Glutamatergic neuron (in vitro differentiated cells): ENCODE data around the gene AFF3. TPM values are rescaled to one million over a fixed set of nuclear protein-coding genes. Genes with fewer than 3 reads are reported as not detected.

Source experiments
- DNase-seq: peaks from one replicate; pipeline ENCODE4 v3.0.0; 2022
- H3K27ac Mint-ChIP-seq: one replicate; pipeline ENCODE4 v1.8.0; 2020; ENCODE audit warnings: mild to moderate bottlenecking, mixed read lengths, inconsistent platforms; ENCODE audit not compliant: unreplicated experiment
- H3K27me3 Mint-ChIP-seq: one replicate; pipeline ENCODE4 v1.8.0; 2020; ENCODE audit warnings: mild to moderate bottlenecking, moderate library complexity, mixed read lengths, inconsistent platforms; ENCODE audit not compliant: unreplicated experiment
- H3K36me3 Mint-ChIP-seq: one replicate; pipeline ENCODE4 v1.8.0; 2020; ENCODE audit warnings: mild to moderate bottlenecking, mixed read lengths, inconsistent platforms; ENCODE audit not compliant: unreplicated experiment
- H3K4me1 Mint-ChIP-seq: one replicate; pipeline ENCODE4 v1.8.0; 2020; ENCODE audit warnings: mild to moderate bottlenecking, low read depth, mixed read lengths, inconsistent platforms; ENCODE audit not compliant: unreplicated experiment
- H3K4me3 Mint-ChIP-seq: one replicate; pipeline ENCODE4 v1.8.0; 2020; ENCODE audit warnings: mild to moderate bottlenecking, mixed read lengths, inconsistent platforms; ENCODE audit not compliant: unreplicated experiment
- H3K9me3 Mint-ChIP-seq: one replicate; pipeline ENCODE4 v1.8.0; 2020; ENCODE audit warnings: mild to moderate bottlenecking, moderate library complexity, mixed read lengths, inconsistent platforms; ENCODE audit not compliant: unreplicated experiment
- total RNA-seq: library from RNA; stranded (reverse); fragmentation: NEBNext Ultra II Directional; extraction: Animal tissue kit (Norgen Biotek cat#: 25700); gene quantifications from one replicate; pipeline ENCODE4 v1.2.1, GENCODE V29; 2021; ENCODE audit not compliant: unreplicated experiment
- TF ChIP-seq, protein P1 (sequence below): fragments of 200-600 bp; sonication (generic); IDR thresholded peaks from one replicate; pipeline ENCODE4 v1.5.0; 2021; ENCODE audit not compliant: partially characterized antibody, unreplicated experiment

Gene AFF3
- total RNA-seq, 1 donor from 2014 or later, result 125 TPM

DNA sequence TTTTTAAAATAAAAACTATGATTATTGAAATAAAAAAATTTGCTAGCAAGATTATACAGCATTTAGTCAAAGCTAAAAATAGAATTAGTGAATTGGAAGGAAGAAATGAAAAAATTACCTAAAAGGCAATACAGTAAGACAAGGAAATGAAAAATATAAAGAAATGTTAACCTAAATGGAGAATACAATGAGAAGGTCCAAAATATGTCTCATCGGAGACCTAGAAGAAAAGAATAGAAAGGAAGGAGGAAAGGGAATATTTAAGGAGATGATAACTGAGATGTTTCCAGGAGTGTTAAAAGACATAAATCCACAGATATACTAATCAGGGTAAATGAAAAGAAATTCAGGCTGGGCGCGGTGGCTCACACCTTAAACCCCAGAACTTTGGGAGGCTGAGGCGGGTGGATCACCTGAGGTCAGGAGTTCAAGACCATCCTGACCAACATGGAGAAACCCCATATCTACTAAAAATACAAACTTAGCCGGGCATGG, 78.9 kb downstream of the AFF3 start:
- Mint-ChIP-seq H3K36me3 (peaks cover 20% of the 10 kb centered on the region), H3K4me1 (peaks cover 28% of the 10 kb centered on the region), H3K27me3 (peaks cover 6% of the 10 kb centered on the region), H3K27ac (no peak overlapping the region), H3K4me3 (no peak overlapping the region), H3K9me3 (peaks cover 4% of the 10 kb centered on the region)
- TF ChIP-seq, protein P1, sequence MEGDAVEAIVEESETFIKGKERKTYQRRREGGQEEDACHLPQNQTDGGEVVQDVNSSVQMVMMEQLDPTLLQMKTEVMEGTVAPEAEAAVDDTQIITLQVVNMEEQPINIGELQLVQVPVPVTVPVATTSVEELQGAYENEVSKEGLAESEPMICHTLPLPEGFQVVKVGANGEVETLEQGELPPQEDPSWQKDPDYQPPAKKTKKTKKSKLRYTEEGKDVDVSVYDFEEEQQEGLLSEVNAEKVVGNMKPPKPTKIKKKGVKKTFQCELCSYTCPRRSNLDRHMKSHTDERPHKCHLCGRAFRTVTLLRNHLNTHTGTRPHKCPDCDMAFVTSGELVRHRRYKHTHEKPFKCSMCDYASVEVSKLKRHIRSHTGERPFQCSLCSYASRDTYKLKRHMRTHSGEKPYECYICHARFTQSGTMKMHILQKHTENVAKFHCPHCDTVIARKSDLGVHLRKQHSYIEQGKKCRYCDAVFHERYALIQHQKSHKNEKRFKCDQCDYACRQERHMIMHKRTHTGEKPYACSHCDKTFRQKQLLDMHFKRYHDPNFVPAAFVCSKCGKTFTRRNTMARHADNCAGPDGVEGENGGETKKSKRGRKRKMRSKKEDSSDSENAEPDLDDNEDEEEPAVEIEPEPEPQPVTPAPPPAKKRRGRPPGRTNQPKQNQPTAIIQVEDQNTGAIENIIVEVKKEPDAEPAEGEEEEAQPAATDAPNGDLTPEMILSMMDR, result no peak
- no peak for DNase-seq

DNA sequence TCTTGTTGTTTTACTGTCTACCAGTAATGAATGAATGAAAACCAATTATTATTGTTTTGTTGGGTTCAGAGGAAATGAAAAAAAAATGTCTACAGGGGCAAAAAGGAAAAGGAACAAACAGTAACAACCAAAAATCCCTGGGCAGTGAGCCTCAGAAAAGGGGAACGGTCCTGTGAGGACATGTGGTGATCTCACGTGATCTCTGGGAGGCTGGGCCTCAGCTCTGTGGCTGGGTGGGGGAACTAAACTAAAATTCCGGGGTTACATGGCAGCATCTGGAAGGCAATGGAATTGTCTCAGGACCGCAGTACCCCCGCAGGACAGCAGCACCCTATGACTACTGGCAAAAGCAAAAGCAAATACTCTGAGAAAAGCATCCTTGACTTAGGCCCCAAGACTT, 80.1 kb downstream of the AFF3 start:
- no peak overlapping the region for H3K4me3 Mint-ChIP-seq
- H3K36me3 Mint-ChIP-seq, result peaks cover 20% of the 10 kb centered on the region
- no peak overlapping the region for H3K27ac Mint-ChIP-seq

GRCh38 chr2:100060875-100061274, 81.5 kb downstream of the AFF3 start:
- TF ChIP-seq, protein P1, result no peak
- Mint-ChIP-seq H3K9me3 (peaks cover 9% of the 10 kb centered on the region), H3K4me1 (peaks cover 26% of the 10 kb centered on the region)

More for the DNA sequence above, 80.1 kb downstream of the AFF3 start:
- peaks cover 4% of the 10 kb centered on the region for H3K9me3 Mint-ChIP-seq
- DNase-seq, result no peak
- peaks cover 6% of the 10 kb centered on the region for H3K27me3 Mint-ChIP-seq
- H3K4me1 Mint-ChIP-seq, result peaks cover 26% of the 10 kb centered on the region
- TF ChIP-seq, protein P1, result no peak

DNA sequence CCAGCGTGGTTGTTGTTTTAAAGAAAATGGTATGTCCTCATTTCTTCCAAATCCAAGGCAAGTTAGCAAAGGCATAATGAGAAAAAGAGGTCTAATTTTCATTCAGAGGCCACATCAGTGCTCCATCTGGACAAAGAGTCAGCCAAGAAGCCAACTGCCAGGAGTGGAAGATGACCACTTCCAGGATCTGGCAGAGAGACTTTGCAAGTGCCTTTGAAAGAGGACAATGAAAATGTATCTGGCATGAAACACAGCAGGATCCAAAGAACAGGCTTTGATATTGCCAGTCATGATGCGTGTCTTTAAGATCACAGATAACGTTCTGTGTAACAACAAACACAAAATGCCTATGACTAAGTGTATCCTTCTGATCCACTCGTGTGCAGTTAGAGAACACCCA, 82.8 kb downstream of the AFF3 start:
- Mint-ChIP-seq H3K27ac (no peak overlapping the region), H3K4me1 (peaks cover 25% of the 10 kb centered on the region), H3K27me3 (peaks cover 6% of the 10 kb centered on the region), H3K4me3 (no peak overlapping the region), H3K36me3 (peaks cover 20% of the 10 kb centered on the region), H3K9me3 (peaks cover 9% of the 10 kb centered on the region)
- TF ChIP-seq, protein P1, result no peak
- DNase-seq, result no peak

More at GRCh38 chr2:100060875-100061274, 81.5 kb downstream of the AFF3 start:
- no peak for DNase-seq
- peaks cover 6% of the 10 kb centered on the region for H3K27me3 Mint-ChIP-seq
- peaks cover 20% of the 10 kb centered on the region for H3K36me3 Mint-ChIP-seq
- H3K27ac Mint-ChIP-seq, result peak overlapping the region; percentile 67
- H3K4me3 Mint-ChIP-seq, result no peak overlapping the region

DNA sequence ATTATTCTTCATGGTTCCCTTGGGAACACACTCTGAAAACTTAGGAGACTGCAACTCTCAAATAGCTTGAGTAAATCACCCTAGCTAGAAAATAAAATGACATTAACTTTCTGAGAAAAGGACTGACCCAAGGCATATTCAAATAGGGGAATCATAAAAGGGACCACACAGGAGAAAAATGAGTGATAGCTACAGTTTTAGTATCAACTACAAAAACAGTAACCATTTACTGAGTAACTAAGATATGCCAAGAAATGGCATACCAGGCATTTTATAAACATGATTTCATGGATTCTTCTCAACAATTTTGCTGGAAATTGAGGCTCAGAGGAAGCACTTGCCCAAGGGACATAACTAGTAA, 84.5 kb downstream of the AFF3 start:
- Mint-ChIP-seq H3K4me3 (no peak overlapping the region), H3K9me3 (peaks cover 7% of the 10 kb centered on the region), H3K27ac (no peak overlapping the region), H3K4me1 (peaks cover 32% of the 10 kb centered on the region), H3K27me3 (peaks cover 6% of the 10 kb centered on the region), H3K36me3 (peaks cover 15% of the 10 kb centered on the region)
- TF ChIP-seq, protein P1, result no peak
- no peak for DNase-seq
